ENCODE measurements around the gene CAT.

The CAT gene

GRCh38 chr11:34458525-34458924 is 19.8 kb downstream of the CAT start:
- no peak overlapping the region for H3K4me3 ChIP-seq
- DNase-seq (ENCODE audit: low spot score), result no peak
- no peak overlapping the region for H3K27ac ChIP-seq
- no peak for TF ChIP-seq CTCF (IDR thresholded peaks at IDR 0.05)

- Histone ChIP-seq H3K27ac (no peak overlapping the region), H3K4me3 (no peak overlapping the region)
- no peak for DNase-seq (ENCODE audit: low spot score)
- TF ChIP-seq CTCF (IDR thresholded peaks at IDR 0.05), result no peak
Measured at GRCh38 chr11:34459507-34460162, 20.9 kb downstream of the CAT start.

GRCh38 chr11:34460278-34460677 is 21.5 kb downstream of the CAT start:
- H3K4me3 ChIP-seq, result no peak overlapping the region
- no peak for DNase-seq (ENCODE audit: low spot score)

GRCh38 chr11:34461215-34461614 is 22.5 kb downstream of the CAT start:
- Histone ChIP-seq H3K27ac (no peak overlapping the region), H3K4me3 (no peak overlapping the region)
- no peak for DNase-seq (ENCODE audit: low spot score)
- TF ChIP-seq CTCF (IDR thresholded peaks at IDR 0.05), result no peak

More at GRCh38 chr11:34460278-34460677, 21.5 kb downstream of the CAT start:
- no peak overlapping the region for H3K27ac ChIP-seq
- TF ChIP-seq CTCF (IDR thresholded peaks at IDR 0.05), result no peak

- DNase-seq (ENCODE audit: low spot score), result no peak
- TF ChIP-seq CTCF (IDR thresholded peaks at IDR 0.05), result no peak
- no peak overlapping the region for H3K27ac ChIP-seq
- no peak overlapping the region for H3K4me3 ChIP-seq
Measured at GRCh38 chr11:34464591-34465051, 25.9 kb downstream of the CAT start.

GRCh38 chr11:34466802-34467488 is 28.2 kb downstream of the CAT start:
- no peak for TF ChIP-seq CTCF (IDR thresholded peaks at IDR 0.05)
- no peak for DNase-seq (ENCODE audit: low spot score)
- Histone ChIP-seq H3K27ac (no peak overlapping the region), H3K4me3 (no peak overlapping the region)

Measured in coronary artery (tissue), 2 donors.